Tibial nerve (tissue), 4 donors: ENCODE data around the gene SHC4.

Experiments used
- CTCF ChIP-seq, 5 experiments: fragments of 200-600 bp in 3 of 5; fragments of 450-650 bp in 2 of 5; sonication (generic) in 3 of 5; IDR thresholded peaks; one replicate each; pipeline ENCODE4 v1.5.1; 2016 to 2019; ENCODE audit warnings: antibody characterized with exemption in 5 of 5, mild to moderate bottlenecking in 3 of 5, moderate library complexity in 2 of 5
- EP300 ChIP-seq, 2 donors: sonication (generic); formaldehyde crosslinking; IDR thresholded peaks; one replicate each; pipeline ENCODE4 v1.6.1; 2017; ENCODE audit warnings: antibody characterized with exemption in 2 of 2, mild to moderate bottlenecking in 1 of 2
- POLR2A ChIP-seq, 2 donors: fragments of 450-650 bp; IDR thresholded peaks; one replicate each; pipeline ENCODE4 v1.6.1; 2017; ENCODE audit warnings: antibody characterized with exemption in 2 of 2, mild to moderate bottlenecking in 2 of 2, moderate library complexity in 2 of 2

DNA sequence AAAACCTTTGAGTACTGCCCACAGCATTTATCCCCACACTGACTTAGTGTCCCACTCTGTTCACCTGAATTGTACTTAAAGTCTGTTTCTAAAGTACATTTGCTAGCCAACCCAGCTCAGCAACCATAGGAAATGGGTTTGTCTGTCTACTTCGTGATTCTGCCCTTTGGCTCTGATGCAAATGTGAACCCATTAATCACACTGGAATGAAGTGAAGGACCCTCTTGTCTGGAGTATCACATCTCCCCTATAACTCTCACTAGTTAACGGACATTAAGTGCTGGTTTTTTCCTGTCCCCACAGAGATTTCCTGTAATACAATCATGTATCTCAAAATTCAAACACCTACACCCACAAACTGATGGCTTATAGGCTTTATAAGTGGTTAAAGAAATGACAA, 65.3 kb downstream of the SHC4 start:
- TF ChIP-seq CTCF (IDR thresholded peaks at IDR 0.05) (no peak), POLR2A (IDR thresholded peaks at IDR 0.05) (no peak), EP300 (IDR thresholded peaks at IDR 0.05) (no peak)
